ENCODE measurements around the gene TRAPPC1. TPM values are rescaled to one million over a fixed set of nuclear protein-coding genes. Genes with fewer than 3 reads are reported as not detected.

The TRAPPC1 gene
- total RNA-seq, 1 experiment from 2014 or later: 132 TPM

GRCh38 chr17:7884581-7885366 lies 47.0 kb downstream of the TRAPPC1 start:
- H2BK15ac ChIP-seq (ENCODE audit: low read depth, low read length): no peak overlapping the region
- no peak overlapping the region for H3K9ac ChIP-seq (ENCODE audit: extremely low read depth, insufficient read length, low read length)
- no peak overlapping the region for H2BK120ac ChIP-seq (ENCODE audit: low read depth, low read length, poor library complexity, severe bottlenecking)
- no peak overlapping the region for H2BK12ac ChIP-seq (ENCODE audit: insufficient read length, low read depth, low read length)
- no peak overlapping the region for H4K91ac ChIP-seq (ENCODE audit: insufficient read length, low read depth, low read length)
- no CpG with 5 or more reads among the region's 100 CpGs for WGBS (ENCODE audit: extremely low coverage, insufficient read length, low lambda C conversion rate)
- H3K23me2 ChIP-seq (ENCODE audit: insufficient read length, low read depth, low read length, poor library complexity, severe bottlenecking): peaks cover 28% of the 10 kb centered on the region
- no peak overlapping the region for H3K18ac ChIP-seq (ENCODE audit: insufficient read length, low read depth, low read length)
- no peaks in the 10 kb centered on the region for H3K79me2 ChIP-seq (ENCODE audit: insufficient read depth, low read length)
- H3K4ac ChIP-seq (ENCODE audit: low read depth, low read length): no peak overlapping the region
- no peak overlapping the region for H2BK5ac ChIP-seq (ENCODE audit: insufficient read length, low read length)
- H3K4me2 ChIP-seq (ENCODE audit: insufficient read depth, insufficient read length, low read length): peak overlapping the region; percentile 43
- no peak overlapping the region for H4K5ac ChIP-seq (ENCODE audit: insufficient read length, low read depth, low read length)
- DNase-seq: peak; percentile 34
- no peaks in the 10 kb centered on the region; the same call in 1 of the 2 replicates for H3K27me3 ChIP-seq (ENCODE audit: insufficient read depth, low read length)
- no peak overlapping the region for H3K56ac ChIP-seq (ENCODE audit: insufficient read length, low read depth, low read length)
- peak overlapping the region; percentile 75; the same call in 1 of the 2 replicates for H3K14ac ChIP-seq (ENCODE audit: insufficient read depth, low read length)
- H3K4me1 ChIP-seq (ENCODE audit: insufficient read depth, low read length): no peaks in the 10 kb centered on the region
- no peak overlapping the region for H3K27ac Mint-ChIP-seq
- no peaks in the 10 kb centered on the region for H3K9me3 Mint-ChIP-seq
- H2BK20ac ChIP-seq (ENCODE audit: low read depth, low read length, poor library complexity, severe bottlenecking): no peak overlapping the region
- no peaks in the 10 kb centered on the region for H4K20me1 ChIP-seq (ENCODE audit: control insufficient read depth, insufficient read depth, insufficient read length)
- H3K27me3 Mint-ChIP-seq (ENCODE audit: low read depth): no peaks in the 10 kb centered on the region; the same call in none of the 2 replicates
- H3K27ac ChIP-seq (ENCODE audit: insufficient read length, low read depth, low read length): no peak overlapping the region
- H4K8ac ChIP-seq (replicated peaks; ENCODE audit: insufficient read length, low read depth, low read length): no peak overlapping the region
- no peak overlapping the region for H3K23ac ChIP-seq (ENCODE audit: insufficient read length, low read depth, low read length)
- no peak overlapping the region for H3T11ph ChIP-seq (ENCODE audit: low read length)
- peak overlapping the region; percentile 68 to 80 for H3K4me3 Mint-ChIP-seq
- H2AK5ac ChIP-seq (ENCODE audit: insufficient read length, low read length): no peak overlapping the region
- TF ChIP-seq, protein P1, sequence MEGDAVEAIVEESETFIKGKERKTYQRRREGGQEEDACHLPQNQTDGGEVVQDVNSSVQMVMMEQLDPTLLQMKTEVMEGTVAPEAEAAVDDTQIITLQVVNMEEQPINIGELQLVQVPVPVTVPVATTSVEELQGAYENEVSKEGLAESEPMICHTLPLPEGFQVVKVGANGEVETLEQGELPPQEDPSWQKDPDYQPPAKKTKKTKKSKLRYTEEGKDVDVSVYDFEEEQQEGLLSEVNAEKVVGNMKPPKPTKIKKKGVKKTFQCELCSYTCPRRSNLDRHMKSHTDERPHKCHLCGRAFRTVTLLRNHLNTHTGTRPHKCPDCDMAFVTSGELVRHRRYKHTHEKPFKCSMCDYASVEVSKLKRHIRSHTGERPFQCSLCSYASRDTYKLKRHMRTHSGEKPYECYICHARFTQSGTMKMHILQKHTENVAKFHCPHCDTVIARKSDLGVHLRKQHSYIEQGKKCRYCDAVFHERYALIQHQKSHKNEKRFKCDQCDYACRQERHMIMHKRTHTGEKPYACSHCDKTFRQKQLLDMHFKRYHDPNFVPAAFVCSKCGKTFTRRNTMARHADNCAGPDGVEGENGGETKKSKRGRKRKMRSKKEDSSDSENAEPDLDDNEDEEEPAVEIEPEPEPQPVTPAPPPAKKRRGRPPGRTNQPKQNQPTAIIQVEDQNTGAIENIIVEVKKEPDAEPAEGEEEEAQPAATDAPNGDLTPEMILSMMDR (conservative IDR thresholded peaks at IDR 0.05): no peak
- no peaks in the 10 kb centered on the region for H3K9me3 ChIP-seq (ENCODE audit: control insufficient read depth, low read depth, low read length)
- H3K36me3 Mint-ChIP-seq (ENCODE audit: insufficient read depth in 1 of 3, low read depth in 3 of 3): no peaks in the 10 kb centered on the region
- peaks cover 3 to 4% of the 10 kb centered on the region in 2 experiments for H3K4me1 Mint-ChIP-seq
- no peaks in the 10 kb centered on the region for H3K79me1 ChIP-seq (ENCODE audit: insufficient read depth, low read depth, low read length, poor library complexity, severe bottlenecking)
- H2AFZ ChIP-seq (ENCODE audit: low read length): no peak overlapping the region
